DMS53 (cell line): Measurements from ENCODE around the gene ERC1.
"Not testable (repeated sequence)": the region's sequence is repeated elsewhere in the genome, so short reads cannot be mapped to it uniquely, and the experiment has no call there.

ENCODE experiments used
- DNase-seq: peaks from one replicate; lab custom pipeline; 2025; lab: John Stamatoyannopoulos, UW

ERC1 gene

GRCh38 chr12:1353451-1353850 lies 362.4 kb downstream of the ERC1 start:
- no peak for DNase-seq

- no peak for DNase-seq
Observed at GRCh38 chr12:1355396-1355795, 364.4 kb downstream of the ERC1 start.

- not testable (repeated sequence) for DNase-seq
Observed at GRCh38 chr12:1355871-1356270, 364.8 kb downstream of the ERC1 start.

GRCh38 chr12:1356285-1356684 lies 365.3 kb downstream of the ERC1 start:
- no peak for DNase-seq

GRCh38 chr12:1357171-1357570 lies 366.1 kb downstream of the ERC1 start:
- DNase-seq, result no peak

- DNase-seq, result no peak
Observed at GRCh38 chr12:1357711-1358110, 366.7 kb downstream of the ERC1 start.

GRCh38 chr12:1360441-1361210 lies 369.6 kb downstream of the ERC1 start:
- no peak for DNase-seq

GRCh38 chr12:1362143-1362662 lies 371.2 kb downstream of the ERC1 start:
- no peak for DNase-seq

GRCh38 chr12:1365703-1366102 lies 374.7 kb downstream of the ERC1 start:
- no peak for DNase-seq

GRCh38 chr12:1367331-1368291 lies 376.6 kb downstream of the ERC1 start:
- DNase-seq, result no peak

- DNase-seq, result no peak
Observed at GRCh38 chr12:1369460-1369859, 378.4 kb downstream of the ERC1 start.

- no peak for DNase-seq
Observed at GRCh38 chr12:1369938-1370500, 379.0 kb downstream of the ERC1 start.

- DNase-seq, result no peak
Observed at GRCh38 chr12:1373901-1374735, 383.1 kb downstream of the ERC1 start.

- no peak for DNase-seq
Observed at GRCh38 chr12:1375323-1375722, 384.3 kb downstream of the ERC1 start.

- no peak for DNase-seq
Observed at GRCh38 chr12:1377117-1377516, 386.1 kb downstream of the ERC1 start.

GRCh38 chr12:1377681-1378080 lies 386.7 kb downstream of the ERC1 start:
- DNase-seq, result no peak

- no peak for DNase-seq
Observed at GRCh38 chr12:1380171-1380851, 389.3 kb downstream of the ERC1 start.

GRCh38 chr12:1382151-1382550 lies 391.1 kb downstream of the ERC1 start:
- DNase-seq, result no peak

- DNase-seq, result no peak
Observed at GRCh38 chr12:1382826-1383225, 391.8 kb downstream of the ERC1 start.

GRCh38 chr12:1383758-1384157 lies 392.7 kb downstream of the ERC1 start:
- DNase-seq, result no peak

GRCh38 chr12:1384910-1385309 lies 393.9 kb downstream of the ERC1 start:
- DNase-seq, result no peak
